Measurements from ENCODE around the gene TRAFD1. TPM values are rescaled to one million over a fixed set of nuclear protein-coding genes. Genes with fewer than 3 reads are reported as not detected.
"Not testable (repeated sequence)": the region's sequence is repeated elsewhere in the genome, so short reads cannot be mapped to it uniquely, and the experiment has no call there.

The TRAFD1 gene
- total and polyA plus RNA-seq, 2 of the 8 experiments (the other 6 are each of a cell fraction or from before 2014, with no cell fraction given), result 18.1 to 33.1 TPM

- not testable (repeated sequence) for H2BK12ac ChIP-seq (ENCODE audit: low read depth, low read length); H3K4me3 ChIP-seq (ENCODE audit: extremely low read depth in 1 of 4, insufficient read depth in 2 of 4, low read depth in 3 of 4, low read length in 4 of 4); DNase-seq (ENCODE audit: low read depth in 1 of 2, low spot score in 2 of 2); H4K20me1 ChIP-seq (replicated peaks in 1 of 2; ENCODE audit: control insufficient read depth in 1 of 2, insufficient read depth in 2 of 2, low read length in 2 of 2); FAIRE-seq; H3K56ac ChIP-seq (replicated peaks; ENCODE audit: insufficient read length, low read depth, low read length); H3K23ac ChIP-seq (ENCODE audit: insufficient read length); H2BK15ac ChIP-seq (ENCODE audit: low read length); H2BK120ac ChIP-seq (replicated peaks; ENCODE audit: low read depth, low read length); H3K79me1 ChIP-seq (ENCODE audit: low read depth, low read length); H2AK5ac ChIP-seq (ENCODE audit: low read depth, low read length); H3K4ac ChIP-seq (replicated peaks; ENCODE audit: insufficient read length, low read depth, low read length); H4K91ac ChIP-seq (replicated peaks; ENCODE audit: insufficient read length, low read length); H3K9ac ChIP-seq (replicated peaks in 1 of 4; ENCODE audit: extremely low read depth in 1 of 4, low read depth in 3 of 4, low read length in 3 of 4); H4K5ac ChIP-seq (ENCODE audit: insufficient read length, low read depth, low read length); H4K8ac ChIP-seq (ENCODE audit: extremely low read depth, insufficient read depth, low read length); H3K79me2 ChIP-seq (ENCODE audit: control insufficient read depth in 1 of 2, insufficient read depth in 2 of 2, low read length in 2 of 2); H3K18ac ChIP-seq (ENCODE audit: extremely low read depth, low read length); H2AFZ ChIP-seq (ENCODE audit: low read length); H3K14ac ChIP-seq (ENCODE audit: insufficient read length); H2BK20ac ChIP-seq (ENCODE audit: low read length); H2BK5ac ChIP-seq (ENCODE audit: low read depth, low read length); H3K4me2 ChIP-seq (ENCODE audit: insufficient read depth in 1 of 2, low read depth in 2 of 2, low read length in 2 of 2); H3K23me2 ChIP-seq (ENCODE audit: low read depth, low read length); H3K27me3 ChIP-seq (replicated peaks in 1 of 4; ENCODE audit: control insufficient read depth in 3 of 4, extremely low read depth in 1 of 4, insufficient read depth in 3 of 4, low read length in 3 of 4); H3K27ac ChIP-seq (ENCODE audit: low read depth, low read length); H3K4me1 ChIP-seq (replicated peaks in 1 of 4; ENCODE audit: control insufficient read depth in 3 of 4, insufficient read depth in 4 of 4, low read length in 3 of 4)
- Histone ChIP-seq H3K36me3 (ENCODE audit: control insufficient read depth in 2 of 4, insufficient read depth in 4 of 4, low read length in 3 of 4) (peaks cover 0 to 27% (median 12%) of the 10 kb centered on the region in 4 experiments; a peak in 6 of 8 replicates), H3K9me3 (ENCODE audit: insufficient read depth in 2 of 2, low read depth in 1 of 2, low read length in 1 of 2) (peaks cover 13% of the 10 kb centered on the region in 2 experiments)
- WGBS, 2 experiments (ENCODE audit: extremely low coverage in 1 of 2, insufficient coverage in 1 of 2, insufficient read length in 1 of 2, insufficient replicate concordance in 2 of 2, low coverage in 1 of 2, low lambda C conversion rate in 2 of 2, missing lambda C conversion rate in 1 of 2), result 92% methylated on average over 11 of the region's 11 CpGs; no CpG with 5 or more reads in 1 of the 2 experiments
- ChIA-PET CTCF (ENCODE audit: partially characterized antibody) (interaction anchor here (0.8 kb wide), 1 partner anchor 10 kb away, joined by 3 read pairs; no protein-coding TSS in a partner anchor), POLR2A (ENCODE audit: partially characterized antibody) (interaction anchor here (1.1 kb wide), 1 partner anchor 244 kb away, joined by 3 read pairs; no protein-coding TSS in a partner anchor)
Measured at GRCh38 chr12:112158461-112159145, 33.2 kb downstream of the TRAFD1 start.

Data from H1 (cell line).